ENCODE data around the gene EIF3A. TPM values are rescaled to one million over a fixed set of nuclear protein-coding genes. Genes with fewer than 3 reads are reported as not detected.

EIF3A gene
- total and polyA plus RNA-seq, 3 donors from 2014 or later = 71.1 to 97.0 (median 91.2) TPM

DNA sequence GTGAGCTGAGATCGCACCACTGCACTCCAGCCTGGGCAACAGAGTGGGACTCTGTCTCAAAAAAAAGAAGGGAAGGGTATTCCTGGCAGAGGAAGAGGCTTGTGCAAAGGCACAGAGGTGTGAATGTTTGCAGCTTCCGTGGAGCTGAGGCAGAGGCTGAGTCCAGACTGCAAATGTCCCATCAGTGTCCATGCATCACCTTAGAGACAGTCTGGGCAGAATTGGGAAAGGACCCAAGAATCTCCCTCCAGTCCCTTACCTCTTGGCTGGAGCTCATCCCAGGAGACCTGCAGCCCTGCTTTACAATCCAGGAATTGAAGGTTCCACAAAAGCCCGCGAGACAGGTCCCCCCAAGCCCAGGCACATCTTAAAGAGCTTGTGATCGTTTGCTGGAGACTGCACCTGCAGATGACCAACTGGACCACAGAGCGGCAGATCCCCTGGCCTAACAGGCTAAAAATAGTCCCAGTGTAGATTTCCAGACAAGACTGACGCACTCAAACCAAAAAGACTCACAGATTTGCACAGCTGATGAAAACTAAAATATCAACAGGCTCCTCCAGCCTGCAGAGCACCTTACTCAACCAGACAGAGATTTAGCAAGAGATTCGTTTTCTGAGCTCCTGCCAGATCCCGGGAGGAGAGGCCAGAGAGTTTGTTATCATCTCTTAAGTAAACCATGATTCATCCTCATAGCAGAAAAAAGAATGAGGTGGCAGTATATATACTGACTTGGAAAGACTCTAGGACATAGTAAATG lies 74.0 kb downstream of the EIF3A start:
- no peak for TF ChIP-seq POLR2A (IDR thresholded peaks at IDR 0.05)
- no peak for TF ChIP-seq CTCF (IDR thresholded peaks at IDR 0.05)
- no peak for DNase-seq
- 41 to 57% methylated on average over 9 of the region's 9 CpGs for WGBS, 2 donors
- no peak overlapping the region for H3K4me3 ChIP-seq
- no peak overlapping the region for H3K27ac ChIP-seq
- H3K4me1 ChIP-seq = no peaks in the 10 kb centered on the region
- no peaks in the 10 kb centered on the region for H3K36me3 ChIP-seq (ENCODE audit: low read depth, missing control alignments)
- no peaks in the 10 kb centered on the region for H3K9me3 ChIP-seq
- no peaks in the 10 kb centered on the region for H3K27me3 ChIP-seq
- intact Hi-C loops (cut with DNase I; ENCODE audit: low total_unique reads) = no loop called here

DNA sequence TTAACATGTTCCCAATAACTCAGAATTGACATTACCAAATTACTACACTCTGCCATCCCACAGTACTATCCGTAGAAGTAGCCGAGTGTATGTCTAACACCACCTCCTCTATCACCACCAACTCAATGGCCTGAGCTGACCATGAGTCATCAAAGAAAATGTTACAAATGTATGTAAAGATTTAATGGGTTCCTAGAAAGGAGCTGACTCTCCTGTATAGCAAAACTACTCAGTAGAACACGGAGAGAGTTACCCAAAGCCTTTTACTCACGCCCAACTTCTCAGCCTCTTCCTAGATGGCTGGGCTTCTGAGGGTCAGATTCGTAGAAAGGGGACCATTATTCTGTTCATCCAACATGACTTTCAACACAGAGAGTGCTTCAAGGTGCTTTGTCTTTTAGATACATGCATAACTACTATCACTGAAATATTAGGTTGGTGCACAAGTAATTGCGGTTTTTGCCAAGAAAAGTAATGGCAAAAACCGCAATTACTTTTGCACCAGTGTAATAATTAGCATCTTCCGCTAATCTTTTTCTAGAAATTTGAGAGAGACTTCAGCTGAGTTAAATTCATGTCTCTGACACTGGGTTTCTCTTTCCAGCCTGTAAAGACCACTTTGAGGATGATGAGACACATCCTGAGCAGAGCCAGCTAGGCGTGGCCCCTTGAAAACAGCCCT lies 75.1 kb downstream of the EIF3A start:
- WGBS, 2 donors = 83 to 85% methylated on average over 9 of the region's 9 CpGs
- intact Hi-C loops (cut with DNase I; ENCODE audit: low total_unique reads) = no loop called here
- no peaks in the 10 kb centered on the region for H3K4me1 ChIP-seq
- no peak for DNase-seq
- TF ChIP-seq CTCF (IDR thresholded peaks at IDR 0.05) = no peak
- TF ChIP-seq POLR2A (IDR thresholded peaks at IDR 0.05) = no peak
- H3K27ac ChIP-seq = no peak overlapping the region
- H3K36me3 ChIP-seq (ENCODE audit: low read depth, missing control alignments) = no peaks in the 10 kb centered on the region
- no peaks in the 10 kb centered on the region for H3K27me3 ChIP-seq
- H3K4me3 ChIP-seq = no peak overlapping the region
- H3K9me3 ChIP-seq = no peaks in the 10 kb centered on the region

DNA sequence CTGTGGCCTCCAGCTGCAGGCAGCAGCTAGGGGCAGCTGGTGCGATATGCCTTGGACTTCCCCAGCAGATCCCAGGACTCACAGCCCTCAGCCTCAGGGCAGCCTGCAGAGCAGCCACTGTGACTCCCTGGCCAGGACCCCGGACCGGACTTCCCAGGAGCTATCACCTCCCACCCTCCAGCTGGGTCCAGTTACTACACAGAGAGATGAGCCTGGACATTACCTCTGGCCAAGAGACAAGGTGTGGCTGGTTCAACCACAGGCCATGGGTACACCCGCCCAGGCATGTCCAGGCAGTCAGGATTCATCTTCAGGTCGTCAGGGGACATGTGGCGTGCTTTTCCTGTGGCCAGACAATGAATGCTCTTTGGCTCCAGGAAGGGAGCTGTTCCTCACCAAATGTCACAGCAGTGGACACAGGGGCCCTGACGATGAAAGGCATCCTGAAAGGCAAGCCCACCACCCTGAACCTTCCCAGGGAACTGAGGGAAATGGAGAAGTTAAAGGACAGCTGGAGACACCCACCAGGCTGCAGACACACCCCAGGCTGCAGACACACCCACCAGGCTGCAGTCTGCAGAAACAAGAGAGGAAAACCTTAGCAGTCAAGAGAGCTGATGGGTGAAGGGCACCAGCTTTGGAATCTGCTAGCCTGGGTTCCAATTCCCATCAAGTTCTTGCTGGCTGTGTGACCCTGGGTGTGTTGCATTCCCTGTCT lies 76.9 kb downstream of the EIF3A start:
- H3K4me3 ChIP-seq = no peak overlapping the region
- no peaks in the 10 kb centered on the region for H3K36me3 ChIP-seq (ENCODE audit: low read depth, missing control alignments)
- intact Hi-C loops (cut with DNase I; ENCODE audit: low total_unique reads) = no loop called here
- H3K27me3 ChIP-seq = no peaks in the 10 kb centered on the region
- TF ChIP-seq CTCF (IDR thresholded peaks at IDR 0.05) (no peak), POLR2A (IDR thresholded peaks at IDR 0.05) (no peak)
- H3K4me1 ChIP-seq = no peaks in the 10 kb centered on the region
- no peak for DNase-seq
- 71 to 80% methylated on average over 1 to 7 of the region's 7 CpGs for WGBS, 2 donors
- no peaks in the 10 kb centered on the region for H3K9me3 ChIP-seq
- H3K27ac ChIP-seq = no peak overlapping the region

- 85 to 95% methylated on average over 6 to 10 of the region's 10 CpGs for WGBS, 2 donors
Observed at GRCh38 chr10:119001717-119002500, 78.7 kb downstream of the EIF3A start.

More at GRCh38 chr10:119001717-119002500, 78.7 kb downstream of the EIF3A start:
- Histone ChIP-seq H3K4me3 (no peak overlapping the region), H3K9me3 (no peaks in the 10 kb centered on the region), H3K27me3 (no peaks in the 10 kb centered on the region), H3K27ac (no peak overlapping the region), H3K4me1 (no peaks in the 10 kb centered on the region), H3K36me3 (ENCODE audit: low read depth, missing control alignments) (no peaks in the 10 kb centered on the region)
- no peak for DNase-seq
- intact Hi-C loops (cut with DNase I; ENCODE audit: low total_unique reads) = no loop called here
- TF ChIP-seq CTCF (IDR thresholded peaks at IDR 0.05) (no peak), POLR2A (IDR thresholded peaks at IDR 0.05) (no peak)

Measured in testis (tissue), 3 donors.